ENCODE results near the gene ANKRD31.
"Not testable (repeated sequence)": the region's sequence is repeated elsewhere in the genome, so short reads cannot be mapped to it uniquely, and the experiment has no call there.

ANKRD31 gene

DNA sequence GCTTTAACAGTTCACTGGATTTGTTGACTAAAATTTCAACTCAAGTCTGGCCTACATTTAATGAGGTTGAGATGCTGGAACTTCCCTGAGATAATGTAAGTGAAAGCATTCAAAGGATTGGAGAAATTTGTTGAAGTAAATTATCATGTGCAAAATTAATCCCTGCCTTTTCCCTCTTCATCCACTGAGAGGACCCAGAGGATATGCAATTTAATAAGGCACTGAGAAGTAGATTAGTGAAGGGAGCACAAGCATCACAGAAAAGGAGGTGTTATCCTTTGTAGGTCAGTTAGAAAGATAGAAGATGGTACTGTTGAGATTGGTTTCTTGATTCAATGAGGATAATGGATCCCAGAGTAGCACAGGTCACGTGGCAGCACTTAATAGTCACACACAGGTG lies 42.6 kb upstream of the ANKRD31 start:
- Histone ChIP-seq H3K27ac (no peak overlapping the region), H3K27me3 (ENCODE audit: insufficient read depth, low read depth, severe bottlenecking) (no peaks in the 10 kb centered on the region), H3K4me3 (ENCODE audit: low read depth, low read length) (no peak overlapping the region), H3K36me3 (no peaks in the 10 kb centered on the region), H3K9me3 (ENCODE audit: severe bottlenecking) (no peaks in the 10 kb centered on the region)
- TF ChIP-seq, protein P1, sequence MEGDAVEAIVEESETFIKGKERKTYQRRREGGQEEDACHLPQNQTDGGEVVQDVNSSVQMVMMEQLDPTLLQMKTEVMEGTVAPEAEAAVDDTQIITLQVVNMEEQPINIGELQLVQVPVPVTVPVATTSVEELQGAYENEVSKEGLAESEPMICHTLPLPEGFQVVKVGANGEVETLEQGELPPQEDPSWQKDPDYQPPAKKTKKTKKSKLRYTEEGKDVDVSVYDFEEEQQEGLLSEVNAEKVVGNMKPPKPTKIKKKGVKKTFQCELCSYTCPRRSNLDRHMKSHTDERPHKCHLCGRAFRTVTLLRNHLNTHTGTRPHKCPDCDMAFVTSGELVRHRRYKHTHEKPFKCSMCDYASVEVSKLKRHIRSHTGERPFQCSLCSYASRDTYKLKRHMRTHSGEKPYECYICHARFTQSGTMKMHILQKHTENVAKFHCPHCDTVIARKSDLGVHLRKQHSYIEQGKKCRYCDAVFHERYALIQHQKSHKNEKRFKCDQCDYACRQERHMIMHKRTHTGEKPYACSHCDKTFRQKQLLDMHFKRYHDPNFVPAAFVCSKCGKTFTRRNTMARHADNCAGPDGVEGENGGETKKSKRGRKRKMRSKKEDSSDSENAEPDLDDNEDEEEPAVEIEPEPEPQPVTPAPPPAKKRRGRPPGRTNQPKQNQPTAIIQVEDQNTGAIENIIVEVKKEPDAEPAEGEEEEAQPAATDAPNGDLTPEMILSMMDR (IDR thresholded peaks at IDR 0.05; ENCODE audit: low read depth, low read length): no peak
- DNase-seq: no peak

DNA sequence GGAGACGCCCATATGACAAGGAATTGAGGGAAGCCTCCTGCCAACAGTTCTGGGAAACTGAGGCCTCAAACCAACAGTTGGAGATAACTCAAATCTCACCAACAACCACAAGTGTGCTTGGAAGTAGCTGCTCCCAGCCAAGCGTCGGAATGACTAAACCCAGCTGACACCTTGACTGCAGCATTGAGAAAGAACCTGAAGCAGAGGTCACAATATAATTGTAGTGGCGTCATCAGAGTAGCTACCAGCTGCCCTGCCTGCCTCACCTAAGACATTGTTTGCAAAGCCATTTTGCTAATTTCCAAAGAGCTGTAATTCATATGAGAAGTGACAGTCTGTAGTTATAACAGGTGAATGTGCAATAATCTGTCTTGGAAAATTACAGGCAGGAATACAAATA lies 40.8 kb upstream of the ANKRD31 start:
- Histone ChIP-seq H3K27ac (no peak overlapping the region), H3K36me3 (no peaks in the 10 kb centered on the region), H3K27me3 (ENCODE audit: insufficient read depth, low read depth, severe bottlenecking) (no peaks in the 10 kb centered on the region), H3K4me3 (ENCODE audit: low read depth, low read length) (no peak overlapping the region), H3K9me3 (ENCODE audit: severe bottlenecking) (no peaks in the 10 kb centered on the region)
- DNase-seq: no peak
- TF ChIP-seq, protein P1 (IDR thresholded peaks at IDR 0.05; ENCODE audit: low read depth, low read length): no peak

DNA sequence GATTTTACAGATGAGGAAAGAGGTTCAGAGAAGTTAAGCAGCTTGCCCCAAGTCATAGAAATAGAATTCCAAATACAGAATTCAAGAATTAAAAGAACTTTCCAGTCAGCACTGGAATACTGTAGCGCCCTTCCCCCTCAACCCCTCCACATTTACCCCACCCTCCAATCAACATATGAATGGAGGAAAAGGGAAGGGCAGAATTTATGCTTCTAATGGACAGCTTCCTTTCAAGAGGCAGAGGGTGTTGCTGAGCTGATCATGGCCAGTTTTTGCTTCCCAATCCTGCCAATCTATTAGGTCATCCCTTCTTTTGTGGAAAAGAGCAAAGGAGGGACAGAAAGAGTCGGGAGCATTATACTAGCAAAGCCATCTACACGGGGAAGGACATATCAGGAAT lies 39.1 kb upstream of the ANKRD31 start:
- TF ChIP-seq, protein P1 (IDR thresholded peaks at IDR 0.05; ENCODE audit: low read depth, low read length): no peak
- H3K9me3 ChIP-seq (ENCODE audit: severe bottlenecking): no peaks in the 10 kb centered on the region
- no peaks in the 10 kb centered on the region for H3K36me3 ChIP-seq
- H3K27ac ChIP-seq: no peak overlapping the region
- H3K27me3 ChIP-seq (ENCODE audit: insufficient read depth, low read depth, severe bottlenecking): no peaks in the 10 kb centered on the region
- no peak for DNase-seq
- H3K4me3 ChIP-seq (ENCODE audit: low read depth, low read length): no peak overlapping the region

DNA sequence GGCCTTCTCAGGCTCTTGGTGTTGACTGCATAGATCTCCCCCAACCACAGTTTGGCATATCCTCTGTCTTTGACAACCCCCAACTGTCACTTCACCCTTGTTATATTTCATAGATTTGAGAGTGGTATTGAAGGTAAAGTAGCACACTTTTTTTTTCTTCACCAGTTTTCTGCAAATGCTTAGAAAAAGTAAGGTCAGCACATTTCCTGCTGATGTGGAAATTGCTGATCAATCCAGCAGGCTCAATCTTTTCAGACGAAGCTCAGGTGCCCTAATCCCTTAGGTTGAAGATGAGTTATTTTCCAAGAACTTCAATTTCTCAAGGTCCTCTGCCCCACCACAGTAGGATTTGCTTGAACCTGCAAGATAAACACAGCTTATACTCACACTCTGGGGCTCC lies 38.5 kb upstream of the ANKRD31 start:
- Histone ChIP-seq H3K36me3 (no peaks in the 10 kb centered on the region), H3K27me3 (ENCODE audit: insufficient read depth, low read depth, severe bottlenecking) (no peaks in the 10 kb centered on the region), H3K9me3 (ENCODE audit: severe bottlenecking) (no peaks in the 10 kb centered on the region), H3K27ac (no peak overlapping the region), H3K4me3 (ENCODE audit: low read depth, low read length) (no peak overlapping the region)
- TF ChIP-seq, protein P1 (IDR thresholded peaks at IDR 0.05; ENCODE audit: low read depth, low read length): no peak
- DNase-seq: no peak

DNA sequence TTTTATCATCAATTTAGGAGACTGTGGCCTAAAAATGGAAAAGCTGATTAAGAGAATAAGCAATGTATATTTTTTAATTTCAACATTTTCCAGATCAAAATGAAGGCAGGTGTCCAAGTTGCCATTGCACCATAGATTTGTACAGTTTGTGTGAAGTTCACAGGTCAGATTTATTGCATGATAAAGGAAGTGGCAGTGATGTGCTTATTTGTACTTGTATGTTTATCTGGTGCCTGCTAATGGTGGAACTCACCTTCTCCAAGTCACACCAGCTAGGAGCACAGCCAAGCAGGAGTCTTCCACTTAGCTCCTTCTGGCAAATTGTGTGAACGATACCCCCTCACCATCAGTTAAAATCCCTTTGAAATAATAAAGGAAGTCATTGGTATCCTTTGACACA lies 37.8 kb upstream of the ANKRD31 start:
- Histone ChIP-seq H3K27ac (no peak overlapping the region), H3K9me3 (ENCODE audit: severe bottlenecking) (peaks cover 3% of the 10 kb centered on the region), H3K4me3 (ENCODE audit: low read depth, low read length) (no peak overlapping the region), H3K36me3 (no peaks in the 10 kb centered on the region), H3K27me3 (ENCODE audit: insufficient read depth, low read depth, severe bottlenecking) (no peaks in the 10 kb centered on the region)
- TF ChIP-seq, protein P1 (IDR thresholded peaks at IDR 0.05; ENCODE audit: low read depth, low read length): no peak
- no peak for DNase-seq

DNA sequence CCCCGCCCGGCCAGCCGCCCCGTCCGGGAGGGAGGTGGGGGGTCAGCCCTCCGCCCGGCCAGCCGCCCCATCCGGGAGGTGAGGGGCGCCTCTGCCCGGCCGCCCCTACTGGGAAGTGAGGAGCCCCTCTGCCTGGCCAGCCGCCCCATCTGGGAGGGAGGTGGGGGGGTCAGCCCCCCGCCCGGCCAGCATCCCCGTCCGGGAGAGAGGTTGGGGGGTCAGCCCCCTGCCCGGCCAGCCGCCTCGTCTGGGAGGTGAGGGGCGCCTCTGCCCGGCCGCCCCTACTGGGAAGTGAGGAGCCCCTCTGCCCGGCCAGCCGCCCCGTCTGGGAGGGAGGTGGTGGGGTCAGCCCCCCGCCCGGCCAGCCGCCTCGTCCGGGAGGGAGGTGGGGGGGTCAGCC lies 33.9 kb upstream of the ANKRD31 start:
- H3K27me3 ChIP-seq (ENCODE audit: insufficient read depth, low read depth, severe bottlenecking); DNase-seq: not testable (repeated sequence)

More for the DNA sequence above, 33.9 kb upstream of the ANKRD31 start:
- H3K9me3 ChIP-seq (ENCODE audit: severe bottlenecking); H3K4me3 ChIP-seq (ENCODE audit: low read depth, low read length); H3K27ac ChIP-seq; H3K36me3 ChIP-seq: not testable (repeated sequence)
